Activated CD8-positive, alpha-beta T cell treated with anti-CD3 and anti-CD28 coated beads, Interleukin-2, amount 10 ng/mL, durations not matched to agents 7 days and 5 days (primary cell): ENCODE data around the gene RNPS1. TPM values are rescaled to one million over a fixed set of nuclear protein-coding genes. Genes with fewer than 3 reads are reported as not detected.

Source experiments
- ATAC-seq: fragments of 150-1000 bp; cut with Tn5 transposase; one replicate; pipeline ENCODE4 v1.10.0; 2021; ENCODE audit warnings: moderate library complexity
- CTCF ChIA-PET: fragments of 350-600 bp; sonication (Branson Sonifier 250); formaldehyde crosslinking; loops from one replicate; lab custom pipeline; 2021; ENCODE audit warnings: antibody characterized with exemption; lab: Charles Lee
- POLR2A ChIA-PET: fragments of 350-600 bp; sonication (Branson Sonifier 250); formaldehyde crosslinking; loops from one replicate; lab custom pipeline; 2021; ENCODE audit warnings: antibody characterized with exemption; lab: Charles Lee
- DNase-seq: peaks from one replicate; pipeline ENCODE4 v3.0.0-alpha.2; 2020
- H3K27ac Mint-ChIP-seq: one replicate; pipeline ENCODE4 v1.8.0; 2021; ENCODE audit warnings: mild to moderate bottlenecking, mixed read lengths
- H3K27me3 Mint-ChIP-seq: one replicate; pipeline ENCODE4 v1.8.0; 2021; ENCODE audit warnings: low read depth, mixed read lengths
- H3K36me3 Mint-ChIP-seq: one replicate; pipeline ENCODE4 v1.8.0; 2021; ENCODE audit warnings: low read depth, mixed read lengths
- H3K4me1 Mint-ChIP-seq: one replicate; pipeline ENCODE4 v1.8.0; 2021; ENCODE audit warnings: low read depth, mixed read lengths
- H3K4me3 Mint-ChIP-seq: one replicate; pipeline ENCODE4 v1.8.0; 2021; ENCODE audit warnings: mild to moderate bottlenecking, mixed read lengths
- H3K9me3 Mint-ChIP-seq: one replicate; pipeline ENCODE4 v1.8.0; 2022; ENCODE audit warnings: mixed read lengths; ENCODE audit not compliant: insufficient read depth
- microRNA-seq: library from miRNA; unstranded; fragments of <30 nt; microRNA quantifications from one replicate; pipeline ENCODE4 v1.2.0, GENCODE V29; 2022
- total RNA-seq, 2 experiments: library from RNA; stranded (reverse); gene quantifications; one replicate each; pipeline ENCODE4 v1.2.3, GENCODE V29; 2021

RNPS1 gene
- total RNA-seq, 2 experiments from 2014 or later = 260 to 268 TPM

GRCh38 chr16:2206780-2207433 is 61.0 kb downstream of the RNPS1 start:
- peak overlapping the region; percentile 86 for H3K4me3 Mint-ChIP-seq
- ATAC-seq (no peak), DNase-seq (no peak)
- peaks cover 21% of the 10 kb centered on the region for H3K36me3 Mint-ChIP-seq
- H3K9me3 Mint-ChIP-seq = no peaks in the 10 kb centered on the region
- H3K4me1 Mint-ChIP-seq = peaks cover 30% of the 10 kb centered on the region
- peaks cover 5% of the 10 kb centered on the region for H3K27me3 Mint-ChIP-seq
- ChIA-PET POLR2A (interaction anchor here (0.5 to 2.0 kb wide), 4 partner anchors 52 to 307 kb away, joined by 3 to 9 read pairs (median 3); partner anchors contain the start of gene TRAF7), CTCF (interaction anchor here (1.4 to 2.1 kb wide), 2 partner anchors 8 to 51 kb away, joined by 3 to 6 read pairs; partner anchors contain the start of genes PGP and TRAF7)
- peak overlapping the region; percentile 84 for H3K27ac Mint-ChIP-seq

- CTCF ChIA-PET = interaction anchor here (1.4 to 2.1 kb wide), 2 partner anchors 8 to 51 kb away, joined by 3 to 6 read pairs; partner anchors contain the start of genes PGP and TRAF7
- POLR2A ChIA-PET = interaction anchor here (0.5 to 2.0 kb wide), 3 partner anchors 52 to 262 kb away, joined by 3 to 9 read pairs (median 3); partner anchors contain the start of gene TRAF7
- Mint-ChIP-seq H3K27ac (peak overlapping the region; percentile 84), H3K4me1 (peaks cover 25% of the 10 kb centered on the region), H3K9me3 (no peaks in the 10 kb centered on the region), H3K27me3 (peaks cover 5% of the 10 kb centered on the region), H3K4me3 (peak overlapping the region; percentile 86), H3K36me3 (peaks cover 18% of the 10 kb centered on the region)
- ATAC-seq = no peak
- DNase-seq = no peak
Measured at GRCh38 chr16:2206420-2206779, 61.5 kb downstream of the RNPS1 start.

- POLR2A ChIA-PET = interaction anchor here (0.5 to 2.0 kb wide), 6 partner anchors 8 to 262 kb away, joined by 3 to 9 read pairs (median 4); partner anchors contain the start of genes ECI1, PGP, RPS2 and TRAF7
- no peak for DNase-seq
Measured at GRCh38 chr16:2205967-2206313, 62.0 kb downstream of the RNPS1 start.

GRCh38 chr16:2205104-2205966 is 62.6 kb downstream of the RNPS1 start, which contains the start of gene MLST8:
MLST8 (plus strand) TSS chr16:2205454; CDS start chr16:2206086, 632 bp downstream.
- no peaks in the 10 kb centered on the region for H3K9me3 Mint-ChIP-seq
- ChIA-PET POLR2A (interaction anchor here (0.7 to 2.0 kb wide), 5 partner anchors 9 to 240 kb away, joined by 3 to 9 read pairs (median 4); partner anchors contain the start of genes ECI1, PGP, RPS2 and TRAF7), CTCF (interaction anchor here (1.1 to 2.1 kb wide), 3 partner anchors 9 to 50 kb away, joined by 3 to 6 read pairs (median 5); partner anchors contain the start of genes ECI1, PGP and TRAF7)
- peak within 1 kb of the TSS; percentile 85 for H3K27ac Mint-ChIP-seq
- peaks cover 24% of the 10 kb centered on the region for H3K4me1 Mint-ChIP-seq
- ATAC-seq = peak; percentile 79
- H3K4me3 Mint-ChIP-seq = peak within 1 kb of the TSS; percentile 86
- H3K27me3 Mint-ChIP-seq = peaks cover 9% of the 10 kb centered on the region
- DNase-seq = peak; percentile 90
- peaks cover 17% of the 10 kb centered on the region for H3K36me3 Mint-ChIP-seq

More at GRCh38 chr16:2205967-2206313, 62.0 kb downstream of the RNPS1 start:
- peak; percentile 12 for ATAC-seq
- Mint-ChIP-seq H3K4me1 (peaks cover 24% of the 10 kb centered on the region), H3K9me3 (no peaks in the 10 kb centered on the region), H3K4me3 (peak overlapping the region; percentile 86), H3K36me3 (peaks cover 18% of the 10 kb centered on the region), H3K27ac (peak overlapping the region; percentile 84), H3K27me3 (peaks cover 5% of the 10 kb centered on the region)
- CTCF ChIA-PET = interaction anchor here (1.1 to 2.1 kb wide), 3 partner anchors 9 to 51 kb away, joined by 3 to 6 read pairs (median 5); partner anchors contain the start of genes ECI1, PGP and TRAF7

GRCh38 chr16:2204416-2205103 is 63.4 kb downstream of the RNPS1 start:
- Mint-ChIP-seq H3K9me3 (no peaks in the 10 kb centered on the region), H3K4me1 (peaks cover 24% of the 10 kb centered on the region), H3K4me3 (peak overlapping the region; percentile 78), H3K36me3 (peaks cover 16% of the 10 kb centered on the region), H3K27me3 (peaks cover 10% of the 10 kb centered on the region), H3K27ac (peak overlapping the region; percentile 81)
- CTCF ChIA-PET = interaction anchor here (2.1 kb wide), 1 partner anchor 10 kb away, joined by 6 read pairs; the partner anchor contains the start of gene PGP
- no peak for ATAC-seq
- no peak for DNase-seq
- POLR2A ChIA-PET = interaction anchor here (0.7 to 1.6 kb wide), 4 partner anchors 10 to 240 kb away, joined by 3 to 4 read pairs (median 3); partner anchors contain the start of genes ECI1, PGP and RPS2

Small RNAs within 50 kb of the gene (microRNA-seq; reads per million reads assigned to microRNA genes)
- gene MIR3677 = not detected
- not detected for gene MIR4717

Other genes starting within 250 kb of the RNPS1 start
- gene NPW, start 248.3 kb downstream of the RNPS1 start, total RNA-seq = under 1 TPM in 1 of 2 experiments, not detected in 1; 0.73 TPM
- gene NHERF2, start 241.2 kb downstream of the RNPS1 start, total RNA-seq = 1 to 10 TPM; 1.4 to 2.8 TPM
- gene NTHL1, start 220.3 kb downstream of the RNPS1 start, total RNA-seq = 10 to 100 TPM; 29.9 to 35.3 TPM
- gene TSC2, start 220.1 kb downstream of the RNPS1 start, total RNA-seq = 10 to 100 TPM; 87.9 to 97.4 TPM
- gene PKD1, start 132.2 kb downstream of the RNPS1 start, total RNA-seq = 10 to 100 TPM; 66.0 to 76.6 TPM
- under 1 TPM; 0.26 to 0.31 TPM for gene RAB26, start 119.5 kb downstream of the RNPS1 start, total RNA-seq
- gene TRAF7, start 112.3 kb downstream of the RNPS1 start, total RNA-seq = 10 to 100 TPM; 56.8 to 59.5 TPM
- gene CASKIN1, start 71.5 kb downstream of the RNPS1 start, total RNA-seq = under 1 TPM; 0.05 to 0.63 TPM
- 10 to 100 TPM; 34.5 to 37.8 TPM for gene MLST8, start 62.7 kb downstream of the RNPS1 start, total RNA-seq
- gene BRICD5, start 57.3 kb downstream of the RNPS1 start, total RNA-seq = 10 to 100 TPM; 14.8 to 15.0 TPM
- 10 to 100 TPM; 28.5 to 29.0 TPM for gene PGP, start 53.3 kb downstream of the RNPS1 start, total RNA-seq
- gene E4F1, start 44.5 kb downstream of the RNPS1 start, total RNA-seq = 10 to 100 TPM; 33.8 to 34.3 TPM
- gene DNASE1L2, start 31.7 kb downstream of the RNPS1 start, total RNA-seq = 1 to 10 TPM; 3.3 to 4.1 TPM
- gene ECI1, start 16.5 kb downstream of the RNPS1 start, total RNA-seq = 10 to 100 TPM; 36.0 to 41.1 TPM
- 1 to 10 TPM; 6.3 to 6.8 TPM for gene ABCA3, start 72.6 kb upstream of the RNPS1 start, total RNA-seq
- 100 to 1,000 TPM; 105 to 110 TPM for gene CCNF, start 161.3 kb upstream of the RNPS1 start, total RNA-seq
- 10 to 100 TPM; 21.6 to 32.9 TPM for gene TEDC2, start 192.0 kb upstream of the RNPS1 start, total RNA-seq
- gene NTN3, start 203.2 kb upstream of the RNPS1 start, total RNA-seq = under 1 TPM in 1 of 2 experiments, not detected in 1; 0.10 TPM
- gene TBC1D24, start 207.0 kb upstream of the RNPS1 start, total RNA-seq = 10 to 100 TPM; 21.1 to 22.4 TPM
- gene ATP6V0C, start 245.8 kb upstream of the RNPS1 start, total RNA-seq = 100 to 1,000 TPM; 105 to 110 TPM